WI38 (cell line): ENCODE results near the gene CLSTN1.

ENCODE experiments used
- H3K4me3 ChIP-seq: 2 replicates; pipeline ENCODE4 v1.5.1; 2011; ENCODE audit warnings: low read depth, mild to moderate bottlenecking, control low read depth, low read length
- TF ChIP-seq, protein P1 (sequence below): IDR thresholded peaks from 2 replicates; pipeline ENCODE4 v1.5.1; 2012; ENCODE audit warnings: low read depth, mild to moderate bottlenecking, control low read depth, low read length

The CLSTN1 gene

DNA sequence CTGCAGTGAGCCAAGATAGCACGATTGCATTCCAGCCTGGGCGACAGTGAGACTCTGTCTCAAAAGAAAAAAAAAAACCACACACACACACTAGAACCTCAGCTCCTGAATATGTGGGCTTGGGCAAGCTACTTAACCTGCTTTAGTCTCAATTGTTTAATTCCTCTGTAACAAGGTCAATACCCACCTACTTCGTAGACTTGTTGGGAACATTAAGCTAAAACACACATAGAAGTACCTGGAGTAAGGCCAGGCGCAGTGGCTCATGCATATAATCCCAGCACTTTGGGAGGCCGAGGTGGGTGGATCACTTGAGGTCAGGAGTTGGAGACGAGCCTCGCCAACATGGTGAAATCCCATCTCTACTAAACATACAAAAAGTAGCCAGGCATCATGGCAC lies 77.1 kb downstream of the CLSTN1 start:
- H3K4me3 ChIP-seq = no peak overlapping the region
- TF ChIP-seq, protein P1, sequence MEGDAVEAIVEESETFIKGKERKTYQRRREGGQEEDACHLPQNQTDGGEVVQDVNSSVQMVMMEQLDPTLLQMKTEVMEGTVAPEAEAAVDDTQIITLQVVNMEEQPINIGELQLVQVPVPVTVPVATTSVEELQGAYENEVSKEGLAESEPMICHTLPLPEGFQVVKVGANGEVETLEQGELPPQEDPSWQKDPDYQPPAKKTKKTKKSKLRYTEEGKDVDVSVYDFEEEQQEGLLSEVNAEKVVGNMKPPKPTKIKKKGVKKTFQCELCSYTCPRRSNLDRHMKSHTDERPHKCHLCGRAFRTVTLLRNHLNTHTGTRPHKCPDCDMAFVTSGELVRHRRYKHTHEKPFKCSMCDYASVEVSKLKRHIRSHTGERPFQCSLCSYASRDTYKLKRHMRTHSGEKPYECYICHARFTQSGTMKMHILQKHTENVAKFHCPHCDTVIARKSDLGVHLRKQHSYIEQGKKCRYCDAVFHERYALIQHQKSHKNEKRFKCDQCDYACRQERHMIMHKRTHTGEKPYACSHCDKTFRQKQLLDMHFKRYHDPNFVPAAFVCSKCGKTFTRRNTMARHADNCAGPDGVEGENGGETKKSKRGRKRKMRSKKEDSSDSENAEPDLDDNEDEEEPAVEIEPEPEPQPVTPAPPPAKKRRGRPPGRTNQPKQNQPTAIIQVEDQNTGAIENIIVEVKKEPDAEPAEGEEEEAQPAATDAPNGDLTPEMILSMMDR = no peak

DNA sequence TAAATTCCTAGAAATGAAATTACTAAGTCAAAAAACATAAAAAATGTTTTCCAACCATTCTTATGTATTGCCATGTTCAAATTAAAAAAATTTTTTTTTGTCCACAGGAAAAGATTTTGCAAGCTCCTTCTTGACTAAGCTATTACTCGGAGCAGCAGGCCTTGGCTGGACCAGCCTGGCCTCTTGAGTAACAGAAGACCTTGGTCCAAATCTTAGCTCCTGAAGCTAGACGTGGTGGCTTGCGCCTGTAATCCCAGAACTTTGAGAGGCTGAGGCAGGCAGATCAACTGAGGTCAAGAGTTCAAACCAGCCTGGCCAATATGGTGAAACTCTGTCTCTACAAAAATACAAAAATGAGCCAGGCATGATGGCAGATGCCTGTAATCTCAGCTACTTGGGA lies 77.6 kb downstream of the CLSTN1 start:
- TF ChIP-seq, protein P1 = no peak
- H3K4me3 ChIP-seq = no peak overlapping the region

DNA sequence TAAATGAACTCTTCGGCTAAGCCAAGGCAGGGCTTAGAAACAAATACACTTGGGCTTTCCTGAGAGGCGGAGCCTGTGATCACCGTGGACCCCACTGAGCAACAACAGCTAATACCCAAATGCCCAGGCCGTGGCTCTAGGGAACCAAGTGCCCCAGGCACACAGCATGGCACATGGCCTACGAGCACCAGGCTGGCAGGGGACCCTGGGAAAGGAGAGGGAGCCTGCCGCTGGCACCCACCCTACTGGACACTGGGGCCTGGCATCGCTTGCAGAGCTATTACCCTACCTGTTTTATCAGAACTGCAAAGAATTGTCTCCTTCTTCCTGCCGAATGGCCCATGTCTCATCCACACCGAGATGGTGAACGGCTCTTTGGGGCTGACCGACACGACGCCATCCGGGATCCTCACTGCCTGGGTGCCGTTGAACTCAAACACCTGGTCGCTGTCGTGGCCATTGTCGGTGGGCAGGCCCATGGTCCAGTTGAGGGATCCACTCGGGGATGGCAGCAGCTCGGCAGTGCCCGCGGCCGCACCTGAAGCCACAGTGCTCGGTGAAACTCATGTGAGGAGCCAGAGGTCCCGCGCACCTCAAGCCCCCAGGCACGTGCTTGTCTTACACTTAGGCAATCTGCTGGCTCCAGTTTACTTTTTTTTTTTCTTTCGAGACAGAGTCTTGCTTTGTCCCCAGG lies 79.5 kb downstream of the CLSTN1 start:
- no peak overlapping the region for H3K4me3 ChIP-seq
- TF ChIP-seq, protein P1 = no peak

DNA sequence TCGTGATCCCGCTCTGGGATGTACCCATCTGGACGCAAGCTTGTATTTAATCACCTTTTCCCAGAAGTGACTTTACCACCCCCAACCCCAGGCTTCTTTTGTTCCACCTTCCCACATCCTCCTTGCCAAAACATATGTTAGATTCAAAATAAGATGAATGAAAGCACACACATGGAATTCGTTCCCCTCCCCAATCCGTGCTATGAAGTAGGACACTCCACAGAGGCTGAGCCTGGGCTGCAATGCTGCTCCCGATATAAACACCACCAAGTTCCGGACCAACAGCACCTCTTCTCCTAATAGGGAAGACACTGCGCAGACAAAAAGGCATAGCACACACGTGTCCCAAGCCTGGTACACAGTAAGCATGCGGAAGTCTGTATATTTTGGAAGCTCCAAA lies 86.1 kb downstream of the CLSTN1 start:
- no peak overlapping the region for H3K4me3 ChIP-seq
- TF ChIP-seq, protein P1 = no peak

DNA sequence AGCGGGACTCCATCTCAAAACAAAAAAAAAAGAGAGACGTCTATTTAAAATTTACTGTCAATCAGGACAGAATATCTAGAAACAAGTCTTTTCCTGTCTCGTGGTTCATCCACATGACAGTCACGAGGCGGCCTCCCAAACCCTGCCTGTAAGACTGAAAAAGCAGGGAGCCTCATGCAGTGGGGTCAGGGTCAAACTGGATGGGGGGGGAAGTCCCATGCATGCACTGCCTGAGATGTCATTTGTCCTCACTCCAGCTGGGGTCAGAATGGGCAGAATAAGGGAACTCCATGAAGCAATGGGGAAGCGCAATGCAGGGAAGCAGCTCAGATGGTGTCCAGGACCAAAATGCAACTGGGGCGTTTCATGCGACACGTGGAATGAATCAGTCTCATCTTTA lies 86.7 kb downstream of the CLSTN1 start:
- no peak overlapping the region for H3K4me3 ChIP-seq
- TF ChIP-seq, protein P1 = no peak

DNA sequence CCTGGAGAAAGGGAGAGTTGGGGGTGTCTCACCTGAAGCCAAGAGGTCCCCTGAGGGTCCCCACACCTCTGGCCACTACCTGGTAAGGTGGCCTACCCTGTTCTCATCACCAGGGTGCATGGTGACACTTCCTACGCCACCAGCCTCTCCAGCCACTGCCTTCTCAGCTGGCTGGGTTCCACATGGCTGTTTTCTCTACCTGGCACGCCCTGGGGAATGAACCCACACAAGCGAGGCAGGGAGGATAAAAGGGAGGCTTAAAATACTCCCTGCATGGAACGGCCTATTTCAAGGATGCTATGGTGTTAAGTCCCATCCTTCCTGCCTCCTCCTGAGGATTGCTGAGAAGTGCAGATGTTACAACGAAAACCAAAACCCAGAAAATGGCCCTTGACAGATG lies 87.5 kb downstream of the CLSTN1 start:
- TF ChIP-seq, protein P1 = no peak

DNA sequence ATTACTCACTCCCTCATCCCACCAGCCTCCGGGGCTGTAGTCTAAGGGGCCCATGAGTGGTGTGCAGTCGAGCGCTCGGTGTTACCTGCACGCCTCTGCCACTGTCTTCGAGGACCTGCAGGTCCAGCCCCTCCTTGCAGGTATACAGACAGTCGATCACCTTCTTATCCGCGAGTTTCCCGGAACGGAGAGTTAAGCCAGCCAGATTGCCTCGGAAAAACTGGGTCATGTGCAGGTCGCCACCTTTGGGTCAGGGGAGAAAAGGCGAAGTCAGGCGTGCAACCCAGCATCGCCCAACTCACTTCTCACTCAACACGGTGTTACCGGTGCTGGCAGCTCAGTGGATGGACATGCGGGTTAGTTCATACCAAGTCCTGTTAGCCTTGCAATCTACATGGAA lies 88.0 kb downstream of the CLSTN1 start:
- no peak overlapping the region for H3K4me3 ChIP-seq
- TF ChIP-seq, protein P1 = no peak

More for the DNA sequence above, 87.5 kb downstream of the CLSTN1 start:
- H3K4me3 ChIP-seq = no peak overlapping the region
